Daoy (cell line): ENCODE results near the gene APC. TPM values are rescaled to one million over a fixed set of nuclear protein-coding genes. Genes with fewer than 3 reads are reported as not detected.

Experiments used
- total RNA-seq: library from RNA; depleted of rRNA; stranded (reverse); fragments of >200 nt; shearing (Covaris generic); gene quantifications from 2 replicates; pipeline ENCODE4 v1.2.3, GENCODE V29; 2014; rRNA removed

The APC gene
- total RNA-seq, 1 experiment from 2014 or later, result 24.2 TPM

Other genes starting within 250 kb of the APC start
- 141 and 185 TPM in 2 replicates for gene SRP19, start 123.4 kb downstream of the APC start, total RNA-seq
- gene REEP5, start 184.3 kb downstream of the APC start, total RNA-seq, result 26.9 and 27.0 TPM in 2 replicates
- 31.8 and 39.3 TPM in 2 replicates for gene DCP2, start 238.9 kb downstream of the APC start, total RNA-seq